Activated T-helper 2 cell treated with anti-CD3 and anti-CD28 coated beads, Interferon-gamma antibody, Interleukin-2, Interleukin-4, amounts not matched to agents 10 μg/mL and 5 μg/mL and 100 μg/mL, durations not matched to agents 14 hours and 24 hours and 36 hours (primary cell): Measurements from ENCODE around the gene ISG20. TPM values are rescaled to one million over a fixed set of nuclear protein-coding genes. Genes with fewer than 3 reads are reported as not detected.

Experiments used
- DNase-seq: peaks from one replicate; pipeline ENCODE4 v3.0.0; 2021; ENCODE audit warnings: low spot score
- H3K27ac Mint-ChIP-seq: one replicate; pipeline ENCODE4 v1.8.0; 2021; ENCODE audit warnings: mixed read lengths
- H3K27me3 Mint-ChIP-seq: one replicate; pipeline ENCODE4 v1.8.0; 2021; ENCODE audit warnings: low read depth, mixed read lengths
- H3K36me3 Mint-ChIP-seq: one replicate; pipeline ENCODE4 v1.8.0; 2021; ENCODE audit warnings: low read depth, mixed read lengths
- H3K4me1 Mint-ChIP-seq: one replicate; pipeline ENCODE4 v1.8.0; 2021; ENCODE audit warnings: low read depth, mixed read lengths
- H3K4me3 Mint-ChIP-seq: one replicate; pipeline ENCODE4 v1.8.0; 2021; ENCODE audit warnings: low read depth, mild to moderate bottlenecking, moderate library complexity, mixed read lengths
- H3K9me3 Mint-ChIP-seq: one replicate; pipeline ENCODE4 v1.8.0; 2021; ENCODE audit warnings: mixed read lengths
- intact Hi-C: fragments of 100-400 bp; cut with micrococcal nuclease; formaldehyde crosslinking; loops from one replicate; pipeline ENCODE4 v1.15.1; 2023
- total RNA-seq: library from RNA; stranded (reverse); gene quantifications from 2 replicates; pipeline ENCODE4 v1.2.3, GENCODE V29; 2022

ISG20 gene
- total RNA-seq, 1 donor from 2014 or later = 36.3 TPM

- H3K4me1 Mint-ChIP-seq = no peaks in the 10 kb centered on the region
- no peak overlapping the region for H3K4me3 Mint-ChIP-seq
- no peak overlapping the region for H3K27ac Mint-ChIP-seq
Measured at GRCh38 chr15:88674661-88675060, 35.8 kb downstream of the ISG20 start.

GRCh38 chr15:88678755-88679154, 39.9 kb downstream of the ISG20 start:
- intact Hi-C loops = no loop called here
- no peaks in the 10 kb centered on the region for H3K9me3 Mint-ChIP-seq
- no peak for DNase-seq
- no peak overlapping the region for H3K27ac Mint-ChIP-seq
- H3K36me3 Mint-ChIP-seq = no peaks in the 10 kb centered on the region
- H3K4me1 Mint-ChIP-seq = no peaks in the 10 kb centered on the region
- H3K27me3 Mint-ChIP-seq = peaks cover 15% of the 10 kb centered on the region
- no peak overlapping the region for H3K4me3 Mint-ChIP-seq

More at GRCh38 chr15:88674661-88675060, 35.8 kb downstream of the ISG20 start:
- no peak for DNase-seq
- Mint-ChIP-seq H3K27me3 (peaks cover 41% of the 10 kb centered on the region), H3K9me3 (no peaks in the 10 kb centered on the region), H3K36me3 (no peaks in the 10 kb centered on the region)
- intact Hi-C loops = no loop called here

DNA sequence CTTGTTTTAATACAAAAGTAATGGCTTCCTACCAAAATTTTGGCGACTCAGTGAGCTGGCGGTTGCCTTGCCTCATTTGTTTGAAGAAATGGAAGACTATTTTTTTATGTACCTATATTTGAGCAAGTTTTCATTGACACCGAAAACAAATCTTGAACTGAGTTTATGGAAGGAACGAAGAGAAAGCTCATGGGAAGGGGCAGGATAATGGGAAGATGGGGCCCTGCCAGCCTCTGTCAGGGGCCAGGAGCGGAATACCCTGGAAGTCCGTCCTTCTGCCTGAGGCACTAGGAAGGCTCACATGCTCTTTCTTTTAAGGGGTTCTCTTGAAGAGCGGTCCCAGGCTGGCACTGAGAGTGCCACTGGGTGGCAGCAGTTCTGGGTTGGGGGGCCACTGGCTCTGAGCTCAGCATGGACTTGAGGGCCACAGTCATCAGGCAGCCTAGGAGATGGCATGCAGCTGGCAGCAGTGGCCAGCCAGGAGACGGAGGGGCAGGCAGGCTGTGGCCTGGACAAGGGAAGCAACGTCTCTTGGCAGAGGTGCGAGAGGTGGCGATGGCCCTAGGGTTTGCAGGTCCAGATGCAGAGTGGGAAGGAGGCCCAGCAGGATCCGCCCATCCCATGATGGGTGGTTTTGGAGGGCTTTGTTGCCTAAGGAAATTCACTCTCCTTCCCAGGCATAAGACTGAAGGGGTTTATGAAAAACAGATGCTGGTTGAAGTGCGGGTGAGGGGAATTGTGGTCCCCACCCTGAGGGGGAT, 41.6 kb downstream of the ISG20 start:
- Mint-ChIP-seq H3K9me3 (no peaks in the 10 kb centered on the region), H3K27me3 (peaks cover 12% of the 10 kb centered on the region), H3K4me3 (no peak overlapping the region), H3K4me1 (no peaks in the 10 kb centered on the region), H3K36me3 (no peaks in the 10 kb centered on the region), H3K27ac (no peak overlapping the region)
- DNase-seq = no peak
- intact Hi-C loops = no loop called here

DNA sequence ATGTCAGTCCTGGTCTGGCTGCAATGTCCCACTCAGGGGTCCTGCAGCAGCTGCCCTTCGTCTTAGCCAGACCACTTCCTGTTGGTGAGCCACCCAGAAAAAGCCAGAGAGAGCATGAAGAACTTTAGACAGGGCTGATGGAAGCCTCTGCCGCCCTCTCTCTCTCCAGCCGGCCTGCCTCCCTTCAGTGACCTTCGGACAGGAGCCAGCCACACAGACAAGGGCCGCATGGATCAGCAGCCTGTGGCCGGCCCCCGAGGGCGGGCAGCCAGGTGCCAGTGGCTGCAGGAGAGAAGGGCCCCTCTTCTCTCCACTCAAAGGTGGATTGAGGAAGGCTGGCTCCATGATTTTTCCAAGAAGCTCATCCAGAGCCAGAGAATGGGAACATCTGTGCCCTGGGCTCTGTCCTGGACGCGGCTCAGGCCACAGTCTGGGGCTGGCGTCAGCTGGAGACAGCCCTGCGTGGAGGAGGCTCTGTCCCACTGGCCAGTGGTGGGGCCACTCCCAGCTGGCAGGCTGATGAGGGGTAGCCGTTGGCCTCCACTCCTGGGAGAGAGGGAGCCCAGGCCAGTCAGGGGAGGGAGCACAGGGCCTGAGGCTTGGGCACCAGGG, 42.9 kb downstream of the ISG20 start:
- Mint-ChIP-seq H3K36me3 (no peaks in the 10 kb centered on the region), H3K4me1 (no peaks in the 10 kb centered on the region), H3K27ac (no peak overlapping the region), H3K9me3 (no peaks in the 10 kb centered on the region), H3K27me3 (peaks cover 9% of the 10 kb centered on the region), H3K4me3 (no peak overlapping the region)
- intact Hi-C loops = no loop called here
- DNase-seq = no peak

GRCh38 chr15:88684345-88684744, 45.5 kb downstream of the ISG20 start:
- intact Hi-C loops = no loop called here
- Mint-ChIP-seq H3K27ac (no peak overlapping the region), H3K27me3 (peaks cover 8% of the 10 kb centered on the region), H3K9me3 (no peaks in the 10 kb centered on the region), H3K36me3 (no peaks in the 10 kb centered on the region), H3K4me1 (no peaks in the 10 kb centered on the region), H3K4me3 (no peak overlapping the region)
- DNase-seq = no peak

- H3K27me3 Mint-ChIP-seq = peaks cover 10% of the 10 kb centered on the region
- H3K36me3 Mint-ChIP-seq = no peaks in the 10 kb centered on the region
- no peaks in the 10 kb centered on the region for H3K9me3 Mint-ChIP-seq
- H3K4me3 Mint-ChIP-seq = no peak overlapping the region
- DNase-seq = no peak
- intact Hi-C loops = no loop called here
- no peak overlapping the region for H3K27ac Mint-ChIP-seq
- H3K4me1 Mint-ChIP-seq = no peaks in the 10 kb centered on the region
Measured at GRCh38 chr15:88686166-88686565, 47.4 kb downstream of the ISG20 start.

GRCh38 chr15:88688394-88688933, 49.6 kb downstream of the ISG20 start:
- Mint-ChIP-seq H3K27me3 (peaks cover 12% of the 10 kb centered on the region), H3K27ac (no peak overlapping the region), H3K9me3 (no peaks in the 10 kb centered on the region), H3K4me1 (no peaks in the 10 kb centered on the region), H3K4me3 (no peak overlapping the region), H3K36me3 (no peaks in the 10 kb centered on the region)
- DNase-seq = no peak
- intact Hi-C loops = no loop called here

- no peak for DNase-seq
- H3K27ac Mint-ChIP-seq = no peak overlapping the region
- no peaks in the 10 kb centered on the region for H3K9me3 Mint-ChIP-seq
- no peaks in the 10 kb centered on the region for H3K36me3 Mint-ChIP-seq
- H3K4me3 Mint-ChIP-seq = no peak overlapping the region
- intact Hi-C loops = no loop called here
- no peaks in the 10 kb centered on the region for H3K4me1 Mint-ChIP-seq
- H3K27me3 Mint-ChIP-seq = peaks cover 12% of the 10 kb centered on the region
Measured at GRCh38 chr15:88690331-88690730, 51.5 kb downstream of the ISG20 start.

- intact Hi-C loops = no loop called here
- H3K27ac Mint-ChIP-seq = no peak overlapping the region
- no peak overlapping the region for H3K4me3 Mint-ChIP-seq
- no peaks in the 10 kb centered on the region for H3K9me3 Mint-ChIP-seq
- H3K4me1 Mint-ChIP-seq = no peaks in the 10 kb centered on the region
- H3K27me3 Mint-ChIP-seq = peaks cover 6% of the 10 kb centered on the region
- DNase-seq = no peak
- H3K36me3 Mint-ChIP-seq = no peaks in the 10 kb centered on the region
Measured at GRCh38 chr15:88693191-88693590, 54.4 kb downstream of the ISG20 start.

GRCh38 chr15:88695101-88695500, 56.3 kb downstream of the ISG20 start:
- Mint-ChIP-seq H3K4me3 (no peak overlapping the region), H3K9me3 (no peaks in the 10 kb centered on the region), H3K4me1 (no peaks in the 10 kb centered on the region), H3K27ac (no peak overlapping the region), H3K36me3 (no peaks in the 10 kb centered on the region), H3K27me3 (peaks cover 6% of the 10 kb centered on the region)
- no peak for DNase-seq
- intact Hi-C loops = no loop called here

GRCh38 chr15:88695691-88696251, 57.0 kb downstream of the ISG20 start:
- DNase-seq = no peak
- H3K36me3 Mint-ChIP-seq = no peaks in the 10 kb centered on the region
- H3K4me1 Mint-ChIP-seq = no peaks in the 10 kb centered on the region
- peaks cover 6% of the 10 kb centered on the region for H3K27me3 Mint-ChIP-seq
- no peaks in the 10 kb centered on the region for H3K9me3 Mint-ChIP-seq
- intact Hi-C loops = no loop called here
- H3K27ac Mint-ChIP-seq = no peak overlapping the region
- H3K4me3 Mint-ChIP-seq = no peak overlapping the region

GRCh38 chr15:88696254-88696653, 57.4 kb downstream of the ISG20 start:
- DNase-seq = no peak
- intact Hi-C loops = no loop called here
- Mint-ChIP-seq H3K4me3 (no peak overlapping the region), H3K27ac (no peak overlapping the region), H3K9me3 (no peaks in the 10 kb centered on the region), H3K36me3 (no peaks in the 10 kb centered on the region), H3K4me1 (no peaks in the 10 kb centered on the region), H3K27me3 (peaks cover 6% of the 10 kb centered on the region)

GRCh38 chr15:88697276-88697675, 58.5 kb downstream of the ISG20 start:
- no peak overlapping the region for H3K27ac Mint-ChIP-seq
- H3K4me3 Mint-ChIP-seq = no peak overlapping the region
- no peaks in the 10 kb centered on the region for H3K9me3 Mint-ChIP-seq
- intact Hi-C loops = no loop called here
- no peak for DNase-seq
- no peaks in the 10 kb centered on the region for H3K4me1 Mint-ChIP-seq
- H3K27me3 Mint-ChIP-seq = peaks cover 6% of the 10 kb centered on the region
- no peaks in the 10 kb centered on the region for H3K36me3 Mint-ChIP-seq
